Measurements from ENCODE around the gene FAN1.
A peak's percentile ranks its signal among the peaks of the same experiment; 100 is the strongest.

FAN1 gene

GRCh38 chr15:30903497-30904187, at the start of gene FAN1:
Gene FAN1 (plus strand): TSS chr15:30903915. CDS start chr15:30904664, 749 bp downstream.
- peak; percentile 52 for DNase-seq (ENCODE audit: extremely low read depth, low read depth)
- no peak for TF ChIP-seq CTCF (IDR thresholded peaks at IDR 0.05; ENCODE audit: low read depth, low read length)

DNA sequence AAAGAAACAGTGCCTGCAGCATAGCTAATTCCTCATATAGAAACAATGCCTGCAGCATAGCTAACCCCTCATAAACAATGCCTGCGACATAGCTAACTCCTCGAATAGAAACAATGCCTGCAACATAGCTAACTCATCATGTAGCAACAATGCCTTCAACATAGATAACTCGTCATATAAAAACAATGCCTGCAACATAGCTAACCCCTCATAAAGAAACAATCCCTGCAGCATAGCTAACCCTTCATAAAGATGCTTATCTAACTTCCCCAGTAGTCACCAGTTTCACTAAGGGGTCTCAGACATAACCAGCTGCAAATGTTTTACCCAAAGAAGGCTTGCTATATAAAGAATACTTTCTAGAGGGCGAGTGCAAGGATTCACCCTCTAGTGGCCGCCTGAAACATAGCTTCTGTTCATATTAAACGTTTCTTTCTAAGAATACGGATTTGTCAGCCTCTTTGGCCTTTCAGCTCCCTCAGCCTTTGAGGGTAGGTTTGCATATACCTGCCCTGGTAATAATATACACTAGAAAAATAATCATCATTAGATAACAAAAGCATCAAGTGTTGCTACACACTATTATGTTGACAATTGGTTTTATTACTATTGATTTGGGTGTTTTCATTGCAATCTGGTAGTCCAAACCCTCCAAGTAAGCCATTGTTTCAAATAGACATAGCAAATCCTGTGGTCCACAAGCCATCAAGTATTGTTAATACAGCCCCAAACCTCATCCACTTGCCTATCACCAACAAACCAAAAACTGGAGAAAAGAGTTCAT, 44.4 kb upstream of the FAN1 start:
- TF ChIP-seq CTCF (IDR thresholded peaks at IDR 0.05; ENCODE audit: low read depth, low read length): peak; percentile 74
- no peak for DNase-seq (ENCODE audit: extremely low read depth, low read depth)

DNA sequence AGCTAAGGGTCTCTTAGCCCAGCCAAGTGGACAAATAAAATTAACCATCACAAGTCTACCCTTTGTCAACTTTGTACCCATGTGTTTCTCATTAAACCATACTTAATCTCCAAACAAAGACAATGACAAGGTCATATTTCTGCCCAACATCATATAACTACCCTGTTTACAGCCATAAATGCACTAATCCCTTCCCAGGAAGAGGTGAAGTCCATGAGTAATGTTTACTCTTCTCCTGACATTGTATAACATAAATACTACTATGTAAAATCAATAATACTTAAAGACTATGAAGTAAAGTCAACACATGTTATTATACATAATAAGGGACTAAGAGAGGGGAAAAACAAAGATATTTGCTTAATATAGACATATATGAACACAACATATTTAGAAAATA, 38.5 kb upstream of the FAN1 start:
- no peak for DNase-seq (ENCODE audit: extremely low read depth, low read depth)
- no peak for TF ChIP-seq CTCF (IDR thresholded peaks at IDR 0.05; ENCODE audit: low read depth, low read length)

DNA sequence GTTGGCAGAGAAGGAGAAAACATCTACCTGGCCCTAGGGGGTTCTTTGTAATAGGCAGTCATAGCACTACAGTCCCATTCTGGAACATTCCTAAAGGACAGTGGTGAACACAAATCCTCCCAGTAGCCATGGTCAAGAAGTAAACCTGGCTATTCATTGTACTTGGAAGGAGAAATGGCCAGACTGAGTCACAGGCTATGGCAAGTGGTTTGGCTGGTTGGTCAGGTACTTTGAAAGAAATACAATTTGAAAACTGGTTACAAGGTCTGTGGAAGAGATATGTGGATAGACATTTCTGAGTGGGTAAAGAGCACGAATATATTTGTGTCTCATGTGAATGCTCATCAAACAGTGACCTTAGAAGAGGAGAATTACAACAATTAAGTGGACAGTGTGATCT, 33.0 kb upstream of the FAN1 start:
- no peak for TF ChIP-seq CTCF (IDR thresholded peaks at IDR 0.05; ENCODE audit: low read depth, low read length)
- no peak for DNase-seq (ENCODE audit: extremely low read depth, low read depth)

DNA sequence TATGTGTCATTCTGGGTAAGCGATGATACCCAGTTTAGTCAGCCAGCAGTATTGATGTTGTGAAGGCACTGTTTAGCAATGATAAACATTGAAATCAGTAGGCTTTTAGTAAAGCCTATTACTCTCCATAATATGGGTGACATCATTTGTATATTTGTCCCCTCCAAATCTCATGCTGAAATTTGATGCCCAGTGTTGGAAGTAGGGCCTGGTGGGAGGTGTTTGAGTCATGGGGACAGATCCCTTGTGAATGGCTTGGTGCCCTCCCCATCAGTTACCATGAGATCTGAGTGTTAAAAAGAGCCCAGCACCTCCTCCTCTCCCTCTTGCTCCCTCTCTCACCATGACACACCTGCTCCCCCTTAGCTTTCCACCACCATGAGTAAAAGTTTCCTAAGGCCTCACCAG, 31.4 kb upstream of the FAN1 start:
- no peak for DNase-seq (ENCODE audit: extremely low read depth, low read depth)
- TF ChIP-seq CTCF (IDR thresholded peaks at IDR 0.05; ENCODE audit: low read depth, low read length): no peak

- TF ChIP-seq CTCF (IDR thresholded peaks at IDR 0.05; ENCODE audit: low read depth, low read length): no peak
- DNase-seq (ENCODE audit: extremely low read depth, low read depth): no peak
These were observed 26.6 kb upstream of the FAN1 start for GRCh38 chr15:30877070-30877469.

DNA sequence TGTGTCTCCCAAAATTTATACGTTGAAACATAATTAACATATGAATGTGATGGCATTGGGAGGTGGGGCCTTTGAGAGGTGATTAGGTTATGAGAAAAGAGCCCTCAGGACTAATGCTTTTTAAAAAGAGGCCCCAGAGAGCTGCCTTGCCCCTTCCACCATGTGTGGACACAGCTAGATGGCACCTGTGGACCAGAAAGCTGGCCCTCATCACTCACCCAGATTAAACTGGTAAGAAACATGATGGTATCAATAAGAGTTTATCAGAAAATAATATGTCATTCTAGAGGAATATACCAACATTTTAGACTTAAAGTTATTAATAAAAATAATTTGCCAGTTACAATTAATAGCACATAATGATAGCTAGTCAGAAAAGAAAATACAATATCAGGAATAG, 25.2 kb upstream of the FAN1 start:
- no peak for TF ChIP-seq CTCF (IDR thresholded peaks at IDR 0.05; ENCODE audit: low read depth, low read length)
- DNase-seq (ENCODE audit: extremely low read depth, low read depth): no peak
